Ovary (tissue), 9 donors: ENCODE measurements around the gene CNOT10. TPM values are rescaled to one million over a fixed set of nuclear protein-coding genes. Genes with fewer than 3 reads are reported as not detected.

Experiments used
- DNase-seq, 5 donors: peaks; one replicate each; pipeline ENCODE4 v3.0.0-alpha.2; 2019 to 2020
- H3K27ac ChIP-seq, 2 donors: fragments of 200-600 bp; one replicate each; pipeline versions ENCODE4 v1.5.1 to v1.8.0; 2019 to 2022
- H3K27me3 ChIP-seq: fragments of 200-600 bp; one replicate; pipeline ENCODE4 v1.8.0; 2022
- H3K36me3 ChIP-seq: fragments of 200-600 bp; sonication (generic); one replicate; pipeline ENCODE4 v1.5.1; 2019
- H3K4me1 ChIP-seq: one replicate; pipeline ENCODE4 v1.8.1; 2013; ENCODE audit warnings: mild to moderate bottlenecking, moderate library complexity; ENCODE audit not compliant: insufficient read depth
- H3K4me3 ChIP-seq: fragments of 200-600 bp; sonication (generic); one replicate; pipeline ENCODE4 v1.5.1; 2017
- H3K9me3 ChIP-seq, 2 donors: fragments of 200-600 bp in 1 of 2; sonication (generic) in 1 of 2; one replicate each; pipeline versions ENCODE4 v1.5.1 to v1.8.1; 2013 to 2019; ENCODE audit warnings: mild to moderate bottlenecking in 1 of 2, moderate library complexity in 1 of 2
- CTCF ChIP-seq, 3 donors: fragments of 450-650 bp in 2 of 3; fragments of 200-600 bp in 1 of 3; IDR thresholded peaks; one replicate each; pipeline versions ENCODE4 v1.5.1 to v1.8.0; 2016 to 2022; ENCODE audit warnings: antibody characterized with exemption in 3 of 3, mild to moderate bottlenecking in 1 of 3
- EP300 ChIP-seq: sonication (generic); formaldehyde crosslinking; IDR thresholded peaks from one replicate; pipeline ENCODE4 v1.6.1; 2017; ENCODE audit warnings: antibody characterized with exemption
- POLR2A ChIP-seq: fragments of 450-650 bp; IDR thresholded peaks from one replicate; pipeline ENCODE4 v1.6.1; 2017; ENCODE audit warnings: antibody characterized with exemption, mild to moderate bottlenecking, moderate library complexity
- WGBS, 3 donors: extraction: QIAGEN DNeasy Blood & Tissue Kit in 1 of 3; methylation state at CpG; one replicate each; pipeline versions ENCODE4 v1.1.5 to v1.1.7; 2013 to 2017; 5-methylcytosine and 5-hydroxymethylcytosine counted together
- intact Hi-C, 4 donors: fragments of 100-400 bp; cut with DNase I; formaldehyde crosslinking; loops; one replicate each; pipeline versions ENCODE4 v1.11.0 to v1.15.1; 2022 to 2023
- polyA plus RNA-seq, 2 donors: library from polyadenylated mRNA; stranded (reverse); fragments of 200-250 nt in 1 of 2; fragments of 350-450 nt in 1 of 2; fragmentation: Illumina TruSeq in 1 of 2; extraction: RNeasy Lipid Tissue Mini Kit (QIAGEN cat#74804) in 1 of 2; gene quantifications; one replicate each; pipeline ENCODE4 v1.2.3, GENCODE V29; 2013 to 2014
- total RNA-seq, 7 donors: library from RNA; depleted of rRNA in 2 of 7; stranded (reverse); fragments of >200 nt in 2 of 7; fragmentation: NEBNext Ultra II Directional in 3 of 7; extraction: Animal tissue kit (Norgen Biotek cat#: 25700) in 3 of 7; gene quantifications; one replicate each; pipeline versions ENCODE4 v1.1.0 to v1.2.4, GENCODE V29; 2016 to 2023
- donor health status: DM: no; HTN: no; CAD: no; lungs with moderate emphysema.
- donor health status: DM: no; HTN: no; CAD: no.
- donor health status: Bipolar disorder and iron deficiency.
- donor health status: DM: yes; HTN: yes; CAD: no.
- donor health status: DM: no; HTN: no; CAD: no.
- donor health status: DM: yes; HTN: yes; CAD: no.

The CNOT10 gene
- total and polyA plus RNA-seq, 9 donors, result 12.3 to 38.9 (median 24.1) TPM

DNA sequence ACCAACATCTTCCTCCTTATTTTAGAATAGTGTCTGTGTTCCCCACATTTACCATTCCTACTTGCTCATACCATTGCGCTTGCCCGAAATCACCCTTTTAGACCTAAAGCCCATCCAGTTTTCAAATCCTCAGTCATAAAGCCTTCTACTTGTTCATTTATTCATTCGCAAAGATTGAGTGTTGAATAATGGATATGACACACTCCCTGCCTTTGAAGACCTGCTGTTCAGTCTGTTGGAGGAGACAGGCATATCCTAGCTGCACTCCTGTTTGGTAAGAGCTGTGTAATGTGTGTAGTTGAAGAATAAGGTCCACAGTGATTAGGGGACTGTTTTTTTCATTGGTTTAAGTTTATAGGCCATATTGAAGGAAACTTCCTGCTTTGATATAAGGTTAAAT, 1.7 kb downstream of the CNOT10 start:
- peaks cover 7% of the 10 kb centered on the region for H3K4me1 ChIP-seq
- no peaks in the 10 kb centered on the region for H3K36me3 ChIP-seq
- TF ChIP-seq POLR2A (no peak), EP300 (no peak), CTCF (IDR thresholded peaks at IDR 0.05) (no peak)
- intact Hi-C loops, result no loop called here
- WGBS, 3 donors, result 94 to 96% (median 96%) methylated on average over 3 of the region's 3 CpGs
- H3K9me3 ChIP-seq, result no peaks in the 10 kb centered on the region
- H3K27ac ChIP-seq, result no peak overlapping the region
- H3K4me3 ChIP-seq, result no peak overlapping the region
- DNase-seq, result no peak
- H3K27me3 ChIP-seq, result no peaks in the 10 kb centered on the region

DNA sequence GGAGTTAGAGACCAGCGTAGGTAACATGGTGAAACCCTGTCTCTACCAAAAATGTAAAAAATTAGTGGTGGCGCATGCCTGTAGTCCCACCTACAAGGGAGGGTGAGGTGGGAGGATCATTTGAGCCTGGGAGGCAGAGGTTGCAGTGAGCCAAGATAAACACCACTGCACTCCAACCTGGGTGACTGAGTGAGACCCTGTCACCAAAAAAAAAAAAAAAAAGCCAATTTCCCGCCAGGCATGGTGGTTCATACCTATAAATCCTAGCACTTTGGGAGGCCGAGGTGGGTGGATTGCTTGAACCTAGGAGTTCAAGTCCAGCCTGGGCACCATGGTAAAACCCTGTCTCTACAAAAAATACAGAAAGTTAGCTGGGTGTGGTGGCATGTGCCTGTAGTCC, 6.9 kb downstream of the CNOT10 start:
- intact Hi-C loops, result no loop called here
- Histone ChIP-seq H3K4me1 (no peaks in the 10 kb centered on the region), H3K4me3 (no peak overlapping the region), H3K36me3 (no peaks in the 10 kb centered on the region), H3K27ac (no peak overlapping the region), H3K27me3 (no peaks in the 10 kb centered on the region), H3K9me3 (no peaks in the 10 kb centered on the region)
- no peak for DNase-seq
- 97 to 99% (median 98%) methylated on average over 4 of the region's 4 CpGs for WGBS, 3 donors
- TF ChIP-seq CTCF (IDR thresholded peaks at IDR 0.05) (no peak), POLR2A (no peak), EP300 (no peak)

DNA sequence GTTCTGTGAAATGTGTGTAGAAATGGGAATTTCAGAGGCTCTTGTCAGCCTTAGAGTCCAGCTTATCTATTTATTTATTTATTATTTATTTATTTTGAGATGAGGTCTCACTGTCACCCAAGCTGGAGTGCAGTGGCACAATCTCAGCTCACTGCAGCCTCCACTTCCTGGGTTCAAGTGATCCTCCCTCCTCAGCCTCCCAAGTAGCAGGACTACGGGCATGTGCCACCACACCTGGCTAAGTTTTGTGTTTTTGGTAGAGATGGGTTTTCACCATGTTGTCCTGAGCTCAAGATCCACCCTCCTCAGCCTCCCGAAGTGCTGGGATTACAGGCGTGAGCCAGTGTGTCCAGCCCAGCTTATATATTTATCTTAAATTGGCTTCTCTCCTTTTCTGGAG, 11.5 kb downstream of the CNOT10 start:
- no peak for DNase-seq
- Histone ChIP-seq H3K9me3 (no peaks in the 10 kb centered on the region), H3K27me3 (no peaks in the 10 kb centered on the region), H3K36me3 (no peaks in the 10 kb centered on the region), H3K4me3 (no peak overlapping the region), H3K4me1 (no peaks in the 10 kb centered on the region), H3K27ac (no peak overlapping the region)
- no peak for TF ChIP-seq POLR2A
- TF ChIP-seq CTCF (IDR thresholded peaks at IDR 0.05), result no peak
- no peak for TF ChIP-seq EP300
- WGBS, 3 donors, result 96 to 97% (median 96%) methylated on average over 3 of the region's 3 CpGs
- intact Hi-C loops, result no loop called here

- H3K4me1 ChIP-seq, result peaks cover 1% of the 10 kb centered on the region
- no peak for TF ChIP-seq EP300
- no peak overlapping the region for H3K27ac ChIP-seq
- H3K4me3 ChIP-seq, result no peak overlapping the region
- H3K9me3 ChIP-seq, result no peaks in the 10 kb centered on the region
- intact Hi-C loops, result no loop called here
- no peaks in the 10 kb centered on the region for H3K36me3 ChIP-seq
- WGBS, 3 donors, result 84 to 88% (median 88%) methylated on average over 2 of the region's 2 CpGs
- no peaks in the 10 kb centered on the region for H3K27me3 ChIP-seq
- no peak for DNase-seq
Measured at GRCh38 chr3:32698506-32698905, 13.5 kb downstream of the CNOT10 start.

DNA sequence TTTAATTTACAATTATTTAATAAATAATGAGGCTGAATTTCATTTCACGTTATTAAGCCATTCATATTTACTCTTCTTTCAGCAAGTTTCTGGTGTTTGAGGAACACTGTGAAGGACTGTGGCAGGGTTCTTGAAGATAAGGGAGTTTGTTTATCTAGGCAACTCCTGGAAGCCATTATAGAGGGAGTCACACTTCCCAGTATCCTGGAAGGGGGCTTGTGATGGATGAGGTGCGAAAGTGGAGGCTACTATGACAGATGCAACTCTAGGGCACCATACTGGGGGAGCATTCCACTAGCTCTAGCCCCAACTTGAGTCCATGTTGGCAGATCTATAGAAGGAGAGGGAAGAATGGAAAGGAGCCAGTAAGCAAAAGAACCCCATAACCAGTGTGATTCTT, 14.4 kb downstream of the CNOT10 start:
- no peak for DNase-seq
- Histone ChIP-seq H3K27me3 (no peaks in the 10 kb centered on the region), H3K4me3 (no peak overlapping the region), H3K36me3 (no peaks in the 10 kb centered on the region), H3K4me1 (peaks cover 3% of the 10 kb centered on the region), H3K27ac (no peak overlapping the region), H3K9me3 (no peaks in the 10 kb centered on the region)
- WGBS, 3 donors, result 59 to 68% (median 62%) methylated on average over 2 of the region's 2 CpGs
- intact Hi-C loops, result no loop called here
- TF ChIP-seq POLR2A (no peak), CTCF (IDR thresholded peaks at IDR 0.05) (no peak), EP300 (no peak)
